ENCODE data around the gene HLA-G. TPM values are rescaled to one million over a fixed set of nuclear protein-coding genes. Genes with fewer than 3 reads are reported as not detected.

Gene HLA-G
- polyA plus RNA-seq, 1 of the 3 experiments (the other 2 are of a cell fraction), result not detected

- Histone ChIP-seq H3K4me3 (ENCODE audit: low read depth in 2 of 2, low read length in 1 of 2) (no peak overlapping the region), H3F3A (replicated peaks; ENCODE audit: insufficient read depth) (no peaks in the 10 kb centered on the region), H3K4me1 (ENCODE audit: control insufficient read depth in 1 of 2, insufficient read depth in 2 of 2, low read depth in 1 of 2, low read length in 1 of 2) (no peaks in the 10 kb centered on the region; a peak in 1 of 4 replicates), H3K79me2 (ENCODE audit: insufficient read depth) (no peaks in the 10 kb centered on the region), H3K4me2 (no peak overlapping the region), H3K36me3 (replicated peaks in 1 of 2; ENCODE audit: control insufficient read depth in 1 of 2, insufficient read depth in 2 of 2, low read length in 1 of 2) (no peaks in the 10 kb centered on the region), H2AFZ (ENCODE audit: low read depth) (no peak overlapping the region), H3K9ac (no peak overlapping the region), H3K9me2 (no peaks in the 10 kb centered on the region), H4K20me1 (ENCODE audit: insufficient read depth) (no peaks in the 10 kb centered on the region), H3K27me3 (ENCODE audit: insufficient read depth) (peaks cover 14% of the 10 kb centered on the region; the same call in 1 of the 2 replicates), H3K9me3 (no peaks in the 10 kb centered on the region), H3K27ac (ENCODE audit: low read depth in 2 of 2, low read length in 1 of 2) (no peak overlapping the region)
- TF ChIP-seq IRF3 (IDR thresholded peaks at IDR 0.05; ENCODE audit: low read depth, low read length) (no peak), MEF2A (IDR thresholded peaks at IDR 0.05; ENCODE audit: borderline replicate concordance, low read depth) (no peak), REST (IDR thresholded peaks at IDR 0.05; ENCODE audit: low read depth, low read length) (peak; percentile 90)
- CTCF ChIA-PET, result interaction anchor here (0.6 to 4.2 kb wide), 3 partner anchors 13 to 1628 kb away, joined by 3 to 21 read pairs (median 4); no protein-coding TSS in a partner anchor
- POLR2A ChIA-PET, result no interaction called here
- WGBS (ENCODE audit: low lambda C conversion rate), result 25% methylated on average over 6 of the region's 6 CpGs
- DNase-seq, result no peak
Observed at GRCh38 chr6:29861521-29862255, 34.1 kb downstream of the HLA-G start.

- H3K4me2 ChIP-seq, result no peak overlapping the region
- H3K27ac ChIP-seq (ENCODE audit: low read depth in 2 of 2, low read length in 1 of 2), result no peak overlapping the region
- H4K20me1 ChIP-seq (ENCODE audit: insufficient read depth), result no peaks in the 10 kb centered on the region
- H3K79me2 ChIP-seq (ENCODE audit: insufficient read depth), result no peaks in the 10 kb centered on the region
- H3K9me3 ChIP-seq, result no peaks in the 10 kb centered on the region
- no peaks in the 10 kb centered on the region; a peak in 1 of 4 replicates for H3K4me1 ChIP-seq (ENCODE audit: control insufficient read depth in 1 of 2, insufficient read depth in 2 of 2, low read depth in 1 of 2, low read length in 1 of 2)
- no peak overlapping the region for H2AFZ ChIP-seq (ENCODE audit: low read depth)
- peaks cover 17% of the 10 kb centered on the region; the same call in 1 of the 2 replicates for H3K27me3 ChIP-seq (ENCODE audit: insufficient read depth)
- H3K36me3 ChIP-seq (replicated peaks in 1 of 2; ENCODE audit: control insufficient read depth in 1 of 2, insufficient read depth in 2 of 2, low read length in 1 of 2), result no peaks in the 10 kb centered on the region
- DNase-seq, result no peak
- 28% methylated on average over 15 of the region's 24 CpGs for WGBS (ENCODE audit: low lambda C conversion rate)
- ChIA-PET POLR2A (no interaction called here), CTCF (interaction anchor here (1.2 to 4.2 kb wide), 5 partner anchors 16 to 266 kb away, joined by 4 to 21 read pairs (median 6); no protein-coding TSS in a partner anchor)
- no peaks in the 10 kb centered on the region for H3F3A ChIP-seq (replicated peaks; ENCODE audit: insufficient read depth)
- TF ChIP-seq SMC3 (IDR thresholded peaks at IDR 0.05; ENCODE audit: low read depth, low read length), result no peak
- no peak for TF ChIP-seq TAF1 (IDR thresholded peaks at IDR 0.05; ENCODE audit: borderline replicate concordance, low read depth, low read length)
- TF ChIP-seq SIN3A (IDR thresholded peaks at IDR 0.05; ENCODE audit: borderline replicate concordance, low read depth, low read length), result no peak
- no peak for TF ChIP-seq USF2 (IDR thresholded peaks at IDR 0.05; ENCODE audit: borderline replicate concordance, low read depth, low read length)
- TF ChIP-seq RAD21 (IDR thresholded peaks at IDR 0.05; ENCODE audit: low read length), result no peak
- TF ChIP-seq ZBTB33 (IDR thresholded peaks at IDR 0.05; ENCODE audit: borderline replicate concordance, low read depth), result no peak
- no peak overlapping the region for H3K9ac ChIP-seq
- H3K4me3 ChIP-seq (ENCODE audit: low read depth in 2 of 2, low read length in 1 of 2), result no peak overlapping the region
- H3K9me2 ChIP-seq, result no peaks in the 10 kb centered on the region
Observed at GRCh38 chr6:29864037-29864810, 36.6 kb downstream of the HLA-G start.

All from SK-N-SH (cell line).